HG03039 (cell line): Measurements from ENCODE around the gene CORO2B.
"Not testable (repeated sequence)": the region's sequence is repeated elsewhere in the genome, so short reads cannot be mapped to it uniquely, and the experiment has no call there.

ENCODE experiments used
- ATAC-seq: cut with Tn5 transposase; IDR thresholded peaks from one replicate; pipeline ENCODE4 v1.9.1; 2021; ENCODE audit warnings: mild to moderate bottlenecking, moderate library complexity; ENCODE audit not compliant: unreplicated experiment

The CORO2B gene

DNA sequence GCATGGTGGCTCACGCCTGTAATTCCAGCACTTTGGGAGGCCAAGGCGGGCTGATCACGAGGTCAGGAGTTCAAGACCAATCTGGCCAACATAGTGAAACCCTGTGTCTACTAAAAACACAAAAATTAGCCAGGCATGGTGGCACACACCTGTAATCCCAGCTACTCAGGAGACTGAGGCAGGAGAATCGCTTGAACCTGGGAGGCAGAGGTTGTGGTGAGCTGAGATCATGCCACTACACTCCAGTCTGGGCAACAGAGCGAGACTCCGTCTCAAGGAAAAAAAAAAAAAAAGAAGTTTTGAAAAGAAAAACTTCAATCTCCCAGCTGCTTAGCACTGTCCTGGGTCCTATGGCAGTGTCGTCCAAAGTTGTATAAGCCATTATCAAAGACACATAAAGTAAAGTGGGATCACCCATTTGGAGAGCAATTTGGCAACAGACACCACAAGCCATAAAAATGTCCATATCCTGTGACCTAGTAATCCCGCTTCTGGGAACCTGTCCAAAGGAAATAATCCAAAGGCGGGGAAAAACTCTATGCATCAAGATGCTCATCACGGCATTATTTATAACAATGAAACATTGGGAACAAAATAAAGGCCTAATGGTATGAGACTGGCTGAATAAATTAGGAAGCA is 26.2 kb downstream of the CORO2B start:
- not testable (repeated sequence) for ATAC-seq

DNA sequence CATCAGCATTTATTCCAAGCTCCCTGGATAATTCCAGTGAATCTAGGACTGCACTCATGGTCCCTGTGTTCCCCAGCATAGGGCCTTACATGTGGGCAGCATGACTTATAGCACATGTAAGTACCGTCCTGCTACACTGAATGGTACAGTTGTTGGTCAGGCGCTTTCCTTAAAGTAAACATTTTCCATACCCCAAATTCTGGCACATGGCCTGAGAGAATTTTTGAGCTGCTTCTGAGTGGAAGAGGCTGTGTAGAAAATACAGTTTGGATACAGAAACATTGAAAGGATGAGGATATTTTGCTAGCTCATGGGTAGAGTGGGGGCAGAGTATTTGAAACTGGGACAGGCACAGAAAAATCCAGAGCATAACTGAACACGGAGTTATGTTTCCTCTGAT is 27.6 kb downstream of the CORO2B start:
- no peak for ATAC-seq

DNA sequence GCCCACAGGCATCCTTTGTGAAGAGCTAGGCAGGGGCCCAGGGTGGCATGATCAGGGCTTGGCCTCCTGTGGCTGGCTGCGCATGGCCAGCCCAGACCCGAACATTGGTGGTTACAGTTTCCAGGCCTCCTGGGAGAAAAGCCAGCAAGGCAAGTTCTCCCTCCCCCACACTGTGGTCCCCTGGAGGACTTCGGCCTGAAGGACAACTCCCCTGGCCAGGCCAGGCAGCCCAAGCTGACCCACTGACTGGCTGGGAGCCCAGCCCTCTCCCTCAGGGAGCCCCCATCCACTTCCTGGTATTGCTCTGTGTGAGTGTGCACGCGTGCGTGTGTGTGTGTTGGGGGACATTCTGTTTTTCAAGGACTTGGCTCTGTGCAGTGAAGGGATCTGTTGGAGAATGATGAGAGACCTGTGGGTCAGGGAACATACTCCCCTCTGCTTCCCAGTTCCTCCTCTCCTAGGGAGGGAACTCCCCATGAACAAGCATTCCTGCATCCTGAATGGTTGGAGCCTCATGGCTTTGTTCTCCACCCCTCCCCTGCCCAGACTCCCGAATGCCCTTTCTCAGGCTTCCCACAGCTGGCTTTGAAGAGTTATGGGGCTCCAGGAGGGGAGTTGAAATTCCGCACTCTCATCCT is 29.5 kb downstream of the CORO2B start:
- no peak for ATAC-seq

DNA sequence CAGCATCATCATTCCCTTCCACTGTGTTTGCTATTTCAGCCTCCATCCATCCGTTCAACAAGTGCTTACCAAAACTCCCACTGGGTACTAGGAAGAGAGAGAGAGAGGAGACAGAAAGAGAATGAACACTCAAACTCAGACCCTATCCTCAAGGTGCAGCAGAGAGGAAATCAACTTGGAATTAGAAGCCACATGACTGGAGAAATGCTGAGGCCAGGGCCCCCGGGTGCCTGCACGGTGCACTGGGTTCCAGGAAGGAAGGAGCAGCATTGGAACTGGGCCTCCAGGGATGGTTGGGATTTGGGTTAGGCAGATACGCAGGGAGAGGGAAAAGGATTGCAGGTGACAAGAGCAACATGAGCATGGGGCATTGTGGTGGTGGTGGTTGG is 30.0 kb downstream of the CORO2B start:
- ATAC-seq: no peak

DNA sequence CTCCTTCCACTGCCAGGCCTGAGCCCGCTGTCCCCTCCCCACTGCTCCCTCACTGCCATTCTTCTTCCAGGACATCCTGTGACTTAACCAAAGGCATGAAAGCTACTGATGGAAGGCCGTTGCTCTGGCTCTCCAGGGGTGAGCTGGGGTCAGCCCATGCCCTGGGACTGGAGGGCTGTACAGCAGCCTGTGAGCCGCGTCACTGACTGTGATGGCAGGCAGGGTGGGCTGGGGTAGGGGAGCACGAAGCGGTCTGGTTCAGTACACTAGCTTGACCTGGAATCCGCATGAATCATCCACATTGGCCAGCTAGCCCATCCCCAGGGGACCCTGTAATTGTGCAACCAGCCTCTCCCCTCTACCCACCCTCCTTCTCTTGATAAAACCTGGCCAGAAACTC is 30.8 kb downstream of the CORO2B start:
- no peak for ATAC-seq

DNA sequence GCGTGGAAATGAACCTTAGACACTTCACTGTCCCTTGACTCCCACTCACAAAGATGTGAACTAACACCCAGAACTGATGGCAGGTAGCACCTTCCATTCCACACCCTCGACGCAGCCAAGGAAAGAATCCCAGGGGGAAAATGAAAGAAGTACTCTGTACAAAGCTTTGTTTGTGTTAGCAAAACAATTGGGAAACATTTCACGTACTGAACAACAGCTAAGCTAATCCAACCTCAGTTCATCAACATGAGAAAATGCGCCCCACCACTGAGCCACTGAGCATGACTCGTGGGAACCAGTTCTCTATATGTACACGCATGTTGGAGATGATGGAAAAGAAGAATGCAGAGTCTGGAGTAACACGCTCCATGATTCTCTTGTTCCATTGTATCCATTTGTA is 32.0 kb downstream of the CORO2B start:
- no peak for ATAC-seq

DNA sequence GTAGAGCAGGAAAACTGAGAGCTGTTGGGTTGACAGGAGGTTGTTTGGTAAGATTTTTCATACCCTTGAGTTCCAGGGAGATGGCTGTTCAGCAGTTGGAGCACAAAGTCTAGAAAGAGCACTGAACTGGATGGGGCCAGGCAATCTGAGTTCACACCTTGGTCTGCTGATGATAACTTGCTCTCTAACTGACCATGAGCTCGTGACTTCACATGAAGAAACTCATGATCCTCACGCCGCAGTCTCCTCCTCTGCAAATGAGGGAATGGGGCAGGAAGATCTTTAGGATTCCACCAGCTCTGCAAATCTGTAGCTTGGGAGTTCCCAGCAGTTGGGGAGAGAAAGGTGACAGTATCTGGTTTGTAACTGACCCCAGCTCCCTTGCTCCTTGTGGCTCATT is 33.7 kb downstream of the CORO2B start:
- ATAC-seq: no peak

DNA sequence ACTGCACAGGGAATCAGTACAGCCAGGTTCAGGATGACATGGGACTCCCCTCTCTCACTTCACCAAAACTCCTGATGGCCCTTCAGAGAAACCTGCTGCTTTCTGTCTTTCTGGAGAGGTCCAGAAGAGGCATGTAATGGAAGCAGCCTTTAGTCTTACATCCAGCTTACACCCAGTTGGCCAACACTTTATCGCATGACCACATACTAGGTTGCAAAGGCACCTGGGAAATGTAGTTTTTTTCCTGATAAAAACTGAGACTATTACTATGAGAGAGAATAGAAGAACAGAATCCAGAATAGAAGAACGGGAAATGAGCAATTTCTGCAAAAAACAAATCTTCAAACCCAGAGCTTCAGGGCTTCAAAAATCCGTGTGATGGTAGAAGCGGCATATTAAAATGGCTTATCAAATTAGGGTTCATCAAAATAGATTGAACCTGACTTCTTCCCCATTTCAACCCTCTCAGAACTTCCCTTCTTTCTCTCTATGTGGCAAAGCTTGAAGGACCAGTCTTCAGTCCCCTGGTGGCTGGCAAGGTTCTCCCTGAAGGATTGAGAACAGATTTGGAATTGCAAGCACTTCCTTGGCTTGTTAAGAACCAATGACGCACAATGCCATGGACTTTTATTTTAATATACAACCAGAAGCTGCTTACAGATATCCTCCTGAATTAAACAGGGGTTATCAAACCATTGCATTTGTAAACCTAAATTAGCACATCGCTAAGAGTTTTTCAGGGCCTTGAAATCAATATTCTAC is 34.4 kb downstream of the CORO2B start:
- no peak for ATAC-seq

DNA sequence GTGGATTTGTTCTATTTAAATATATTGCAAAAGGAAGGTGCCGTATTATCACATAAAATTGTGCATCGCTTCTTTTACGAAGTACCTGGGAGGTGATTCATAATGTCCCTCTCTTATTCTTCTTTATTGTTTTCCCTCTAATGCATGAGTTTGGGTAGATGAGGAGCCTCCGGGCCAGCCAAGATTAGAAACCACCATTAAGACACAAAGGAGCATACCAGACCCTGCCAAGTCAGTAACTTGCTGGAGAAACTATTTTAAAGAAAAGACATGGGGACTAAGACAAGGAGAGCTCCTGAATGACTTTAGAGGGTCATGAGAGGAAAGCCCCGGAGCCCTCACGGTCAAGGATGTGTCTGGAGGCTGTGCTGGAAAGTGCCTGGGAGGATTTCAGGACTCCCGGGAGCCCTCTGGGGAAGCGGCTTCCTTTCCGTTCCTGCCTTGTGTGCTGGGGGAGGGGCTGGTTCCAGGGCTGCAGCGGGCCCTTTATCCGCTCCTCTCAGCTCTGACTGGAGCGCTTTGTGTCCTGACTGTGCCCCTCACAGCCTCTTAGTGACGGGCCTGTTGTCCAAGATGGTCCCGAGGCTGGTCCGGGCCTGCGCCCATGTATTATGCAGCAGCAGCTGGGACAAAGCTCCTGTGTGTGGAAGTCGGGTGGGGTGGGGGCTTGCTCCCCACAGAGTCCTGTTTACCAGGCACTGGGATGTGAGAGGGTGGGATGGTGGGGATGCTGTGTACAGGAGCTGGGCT is 35.7 kb downstream of the CORO2B start:
- ATAC-seq: no peak

DNA sequence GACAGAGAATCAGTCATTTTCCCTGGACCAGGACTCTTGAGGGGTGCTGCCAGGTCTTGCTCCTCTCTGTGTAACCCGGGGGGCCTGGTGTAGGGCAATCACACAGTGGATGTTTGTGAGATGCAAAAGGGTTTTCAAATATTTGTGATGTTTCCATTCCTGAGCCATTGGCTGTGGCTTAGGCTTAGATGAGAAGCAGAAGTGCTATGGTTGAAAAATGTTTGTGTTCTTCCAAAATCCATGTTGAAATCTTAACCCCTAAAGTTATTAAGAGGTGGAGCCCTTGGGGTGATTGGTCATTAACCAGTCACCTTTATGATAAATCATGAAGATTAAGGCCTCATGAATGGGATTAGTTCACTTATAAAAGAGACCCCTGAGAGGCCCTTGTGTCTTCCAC is 36.5 kb downstream of the CORO2B start:
- ATAC-seq: no peak

DNA sequence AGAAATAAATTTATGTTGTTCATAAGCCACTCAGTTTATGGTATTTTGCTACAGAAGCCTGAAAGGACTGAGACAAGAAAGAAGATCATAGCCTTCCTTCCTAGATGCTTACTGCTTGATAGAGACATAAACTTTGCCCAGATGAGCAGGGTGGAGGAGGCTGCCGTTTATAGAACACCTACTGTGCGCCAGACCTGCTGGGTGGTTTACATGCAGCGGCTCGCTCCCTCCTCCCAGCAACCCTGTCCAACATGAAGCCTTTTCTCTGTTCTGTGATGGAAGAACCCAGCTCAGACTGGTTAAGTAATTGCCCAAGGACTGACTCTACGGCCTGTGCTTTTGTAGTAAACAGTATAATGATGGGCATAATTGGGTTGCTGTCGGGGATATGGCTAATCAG is 37.0 kb downstream of the CORO2B start:
- no peak for ATAC-seq

DNA sequence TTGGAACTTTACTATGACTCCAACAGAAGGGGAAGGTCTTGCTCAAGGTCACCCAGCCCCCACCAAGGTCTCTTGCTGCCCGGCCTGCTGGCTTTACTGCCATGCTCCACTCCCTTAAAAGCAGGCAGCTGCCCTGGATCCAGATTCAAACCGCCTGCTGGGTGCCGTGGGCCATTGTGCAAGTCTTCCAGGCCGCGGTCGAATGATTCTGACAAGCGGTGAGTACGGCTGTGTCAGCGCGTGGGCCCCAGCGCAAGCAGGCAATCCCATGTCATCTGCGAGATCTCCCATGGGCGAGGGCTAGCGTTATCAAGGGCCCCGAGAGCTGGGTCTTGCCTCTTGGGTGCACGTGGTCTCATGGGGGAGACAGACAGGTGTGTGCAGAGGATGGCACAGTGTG is 37.6 kb downstream of the CORO2B start:
- no peak for ATAC-seq

DNA sequence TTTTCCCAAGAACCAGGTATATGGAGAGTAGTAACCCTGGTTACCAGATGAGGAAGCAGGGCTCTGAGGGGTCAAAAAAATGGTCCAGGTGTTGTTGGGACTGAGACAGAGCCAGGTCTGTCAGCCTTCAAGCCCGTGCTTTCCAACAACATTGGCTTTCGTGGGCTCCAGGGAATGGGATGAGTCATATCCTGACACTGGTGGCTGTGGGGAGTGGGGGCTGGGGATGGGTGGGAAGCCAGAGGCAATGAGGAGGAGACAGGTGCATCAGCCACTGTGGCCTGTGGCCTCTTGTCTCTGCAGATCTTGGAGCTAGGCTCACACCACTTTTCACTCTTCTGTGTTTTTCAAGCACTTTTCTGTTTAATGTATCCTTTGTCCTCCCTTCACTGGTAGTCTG is 38.2 kb downstream of the CORO2B start:
- no peak for ATAC-seq

DNA sequence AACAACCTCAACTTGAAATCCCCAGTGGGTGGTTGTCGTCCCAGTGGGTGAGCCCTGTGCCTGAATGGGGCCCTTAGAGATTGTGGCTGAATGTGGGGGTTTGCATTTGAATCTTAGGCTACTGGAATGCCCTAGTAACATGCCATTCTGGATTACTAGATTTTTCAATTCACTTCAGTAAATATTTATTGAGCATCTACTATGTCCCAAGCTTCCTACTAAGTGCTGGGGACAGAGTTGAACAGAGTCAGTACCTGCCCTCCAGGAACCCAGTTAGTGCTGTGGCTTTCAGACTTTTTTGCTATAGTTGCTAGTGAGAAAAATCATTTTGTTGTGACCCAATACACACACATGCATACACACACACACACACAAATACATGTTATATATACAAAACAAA is 39.0 kb downstream of the CORO2B start:
- no peak for ATAC-seq

DNA sequence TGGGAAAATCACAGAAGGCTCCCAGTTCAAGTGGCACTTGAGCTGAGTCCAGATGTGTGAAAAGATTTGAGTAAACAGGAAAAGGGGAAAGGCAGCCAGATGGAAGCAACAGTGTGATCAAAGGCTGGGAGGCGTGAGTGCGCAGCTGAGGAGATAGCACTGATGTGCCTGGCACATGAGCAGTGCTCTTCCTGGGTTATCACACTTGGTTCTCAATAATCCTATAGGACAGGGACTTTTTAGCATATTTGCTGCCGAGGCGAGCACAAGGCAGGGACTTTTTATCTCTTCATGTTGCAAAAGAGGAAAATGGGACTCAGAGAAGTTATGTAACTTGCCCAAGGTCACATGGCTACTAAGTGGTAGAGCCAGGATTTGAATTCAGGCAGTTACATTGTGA is 39.6 kb downstream of the CORO2B start:
- no peak for ATAC-seq

DNA sequence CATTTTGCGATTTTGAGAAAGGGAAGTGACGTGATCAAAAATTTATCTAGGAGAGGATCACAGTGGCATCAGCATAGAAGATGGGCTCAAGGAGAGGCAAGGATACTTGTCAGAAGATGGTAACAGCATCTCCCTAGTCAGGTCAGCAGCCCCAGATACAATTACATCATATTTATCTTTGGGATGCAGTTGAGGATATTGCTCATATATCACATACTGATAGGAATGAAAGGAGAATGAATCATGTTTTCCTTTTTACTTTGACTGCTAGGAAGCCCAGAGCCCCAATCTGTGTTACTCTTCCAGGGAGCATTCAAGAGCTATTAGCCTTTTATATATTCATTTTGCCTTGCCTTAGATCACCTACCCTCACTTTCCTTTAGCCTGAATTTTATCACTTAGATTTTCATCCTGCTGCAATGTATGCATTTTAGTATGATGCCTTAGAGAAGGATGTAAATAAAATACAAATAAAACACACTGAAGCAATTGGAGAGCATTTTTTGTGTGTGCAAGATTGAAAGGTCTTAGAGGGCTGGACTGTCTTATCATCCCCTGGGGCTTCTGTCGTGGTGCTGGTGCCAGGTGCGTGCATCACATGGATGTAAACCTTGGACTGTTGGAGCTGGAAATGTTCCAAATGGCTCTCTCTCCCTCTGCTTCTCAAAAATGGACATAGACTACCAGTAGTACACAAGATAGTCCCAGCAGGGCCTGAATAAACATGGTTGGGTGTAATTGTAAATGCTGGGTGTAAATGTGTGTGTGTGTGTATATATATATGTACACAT is 40.3 kb downstream of the CORO2B start:
- no peak for ATAC-seq

DNA sequence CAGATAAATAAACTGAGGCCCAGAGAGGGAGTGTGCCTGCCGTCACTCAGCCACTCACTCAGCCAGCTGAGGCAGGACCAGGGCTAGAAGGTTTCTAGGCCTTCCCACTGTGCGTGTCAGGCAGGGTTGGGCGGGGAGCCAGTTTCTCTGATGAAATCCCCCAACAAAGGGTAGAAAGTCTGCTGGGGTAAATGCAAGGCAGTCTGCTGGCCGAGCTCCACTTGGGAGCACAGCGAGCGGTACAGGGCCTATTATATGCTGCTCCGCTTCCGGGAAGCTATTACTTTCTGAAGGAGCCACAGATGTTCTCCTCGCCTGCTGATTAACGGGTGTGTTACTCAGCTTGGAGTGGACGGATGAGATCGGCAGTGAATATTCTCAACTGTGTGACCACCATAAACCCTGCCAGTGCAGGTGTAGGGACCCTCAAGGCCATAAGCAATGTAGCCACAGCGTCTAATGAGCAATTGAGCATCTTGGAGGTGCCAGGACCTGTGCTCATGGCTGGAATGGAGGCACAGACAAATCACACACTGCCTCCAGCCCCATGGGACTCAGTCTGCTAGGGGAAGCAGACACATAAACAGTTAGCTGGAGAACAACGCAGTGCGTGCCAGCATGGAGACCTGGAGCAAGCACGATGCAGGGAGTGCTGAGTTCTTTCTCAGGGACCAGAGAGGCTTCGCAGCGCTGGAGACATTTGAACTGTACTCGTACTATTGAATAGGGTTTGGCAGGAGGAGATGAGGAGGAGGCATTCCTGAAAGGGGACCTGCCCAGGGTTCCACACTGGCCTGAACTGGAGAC is 42.1 kb downstream of the CORO2B start:
- ATAC-seq: no peak

DNA sequence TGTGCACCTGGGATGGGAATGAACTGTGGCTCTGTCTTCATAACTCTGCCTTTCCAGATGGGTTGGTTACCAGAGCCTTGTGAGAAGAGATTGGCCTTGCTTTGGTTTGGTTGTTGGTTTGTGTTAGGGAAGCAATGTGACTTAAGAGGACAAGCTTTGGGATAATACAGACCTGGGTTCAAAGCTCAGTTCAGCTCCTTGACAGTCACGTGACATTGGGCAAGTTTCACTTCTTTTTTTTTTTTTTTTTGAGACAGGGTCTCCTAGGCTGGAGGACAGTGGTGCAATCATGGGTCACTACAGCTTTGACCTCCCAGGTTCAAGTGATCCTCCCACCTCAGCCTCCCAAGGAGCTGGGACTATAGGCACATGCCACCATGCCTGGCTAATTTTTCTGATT is 42.7 kb downstream of the CORO2B start:
- no peak for ATAC-seq

DNA sequence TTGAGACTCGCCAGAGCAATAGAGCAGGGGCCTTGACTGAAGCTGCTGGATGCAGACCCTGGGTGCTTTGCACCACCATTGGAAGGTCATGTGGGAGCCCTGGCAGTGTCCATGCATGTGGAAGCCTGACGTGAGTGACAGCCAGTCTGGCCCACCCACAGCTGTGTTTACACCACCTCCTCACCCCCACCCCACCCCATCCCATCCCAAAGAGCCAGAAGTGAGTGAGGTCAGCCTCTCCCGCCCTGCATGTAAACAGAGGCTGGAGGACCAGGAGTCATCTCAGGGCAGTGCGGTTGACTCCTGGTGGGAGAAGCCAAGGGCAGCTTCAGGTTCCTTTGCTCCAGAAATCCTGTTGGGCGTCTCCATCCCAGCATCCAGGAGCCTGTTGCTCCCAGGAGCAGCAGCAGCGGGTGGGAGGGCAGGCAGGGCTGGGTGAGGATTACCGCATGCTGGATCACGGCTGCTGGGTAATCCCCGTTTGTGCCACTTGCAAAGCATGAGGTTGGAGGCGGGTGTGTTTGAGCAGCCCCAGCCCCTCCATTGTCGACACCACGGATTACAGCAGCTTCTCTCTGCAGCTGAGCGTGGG is 44.6 kb downstream of the CORO2B start:
- ATAC-seq: no peak

DNA sequence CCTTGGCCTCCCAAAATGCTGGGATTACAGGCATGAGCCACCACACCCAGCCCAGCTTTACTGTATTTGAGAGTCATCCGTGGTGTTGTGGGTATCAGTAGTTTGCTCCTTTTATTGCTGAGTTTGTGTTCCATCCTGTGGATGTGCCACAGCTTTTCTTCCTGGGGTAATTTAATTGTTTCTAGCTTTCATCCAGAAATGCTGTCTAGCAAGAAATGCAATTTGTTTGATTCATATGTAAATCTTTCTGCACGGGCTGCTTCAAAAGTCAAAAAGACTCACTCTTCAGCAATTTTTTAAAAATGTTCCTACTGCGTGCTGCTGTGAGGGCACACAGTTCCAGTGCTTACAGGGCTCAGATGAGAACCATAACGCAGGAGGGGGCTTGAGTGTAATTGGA is 47.1 kb downstream of the CORO2B start:
- ATAC-seq: no peak
